Esophagus muscularis mucosa (tissue), 4 donors: ENCODE results near the gene RAB17. TPM values are rescaled to one million over a fixed set of nuclear protein-coding genes. Genes with fewer than 3 reads are reported as not detected.
"Not testable (repeated sequence)": the region's sequence is repeated elsewhere in the genome, so short reads cannot be mapped to it uniquely, and the experiment has no call there.

Source experiments
- DNase-seq: peaks from one replicate; pipeline ENCODE4 v3.0.0-alpha.2; 2017; ENCODE audit errors: extremely low spot score
- H3K27ac ChIP-seq, 4 donors: fragments of 200-600 bp; sonication (generic); replicated peaks in 1 of 4; 1 replicate in 3 of 4; 2 replicates in 1 of 4; pipeline ENCODE4 v1.5.1; 2016 to 2019; ENCODE audit warnings: mild to moderate bottlenecking in 1 of 4
- H3K27me3 ChIP-seq, 4 donors: fragments of 200-600 bp; sonication (generic); one replicate each; pipeline versions ENCODE4 v1.5.1 to v1.6.0; 2016 to 2019
- H3K36me3 ChIP-seq, 4 donors: fragments of 200-600 bp; sonication (generic); one replicate each; pipeline ENCODE4 v1.5.1; 2016 to 2019
- H3K4me1 ChIP-seq, 4 donors: fragments of 200-600 bp; sonication (generic); one replicate each; pipeline ENCODE4 v1.5.1; 2016 to 2019
- H3K4me3 ChIP-seq, 4 donors: fragments of 200-600 bp; sonication (generic); 1 replicate in 2 of 4; 2 replicates in 2 of 4; pipeline ENCODE4 v1.5.1; 2016 to 2019; ENCODE audit warnings: mild to moderate bottlenecking in 4 of 4, moderate library complexity in 1 of 4
- H3K9me3 ChIP-seq, 4 donors: fragments of 200-600 bp; sonication (generic); 1 replicate in 3 of 4; 2 replicates in 1 of 4; pipeline ENCODE4 v1.5.1; 2016 to 2019
- CTCF ChIP-seq, 3 experiments: fragments of 200-600 bp in 2 of 3; fragments of 450-650 bp in 1 of 3; sonication (generic) in 2 of 3; IDR thresholded peaks; one replicate each; pipeline ENCODE4 v1.5.1; 2017 to 2019; ENCODE audit warnings: antibody characterized with exemption in 3 of 3, mild to moderate bottlenecking in 2 of 3, moderate library complexity in 1 of 3
- EP300 ChIP-seq: sonication (generic); formaldehyde crosslinking; IDR thresholded peaks from one replicate; pipeline ENCODE4 v1.6.1; 2017; ENCODE audit warnings: antibody characterized with exemption
- POLR2A ChIP-seq: fragments of 450-650 bp; IDR thresholded peaks from one replicate; pipeline ENCODE4 v1.6.1; 2017; ENCODE audit warnings: antibody characterized with exemption, moderate library complexity, mild to moderate bottlenecking, low read depth
- POLR2AphosphoS5 ChIP-seq, 2 donors: sonication (generic); formaldehyde crosslinking; IDR thresholded peaks; one replicate each; pipeline ENCODE4 v1.6.1; 2017; ENCODE audit warnings: antibody characterized with exemption in 2 of 2
- WGBS: methylation state at CpG from one replicate; pipeline ENCODE4 v1.1.5; 2018; 5-methylcytosine and 5-hydroxymethylcytosine counted together
- intact Hi-C: fragments of 100-400 bp; cut with DNase I; formaldehyde crosslinking; loops from one replicate; pipeline ENCODE4 v1.15.1; 2023
- total RNA-seq, 4 donors: library from RNA; depleted of rRNA; stranded (reverse); fragments of >200 nt; gene quantifications; one replicate each; pipeline versions ENCODE4 v1.1.0 to v1.2.1, GENCODE V29; 2016

Gene RAB17
- total RNA-seq, 4 donors from 2014 or later, result 0.83 to 3.7 (median 1.4) TPM

- H3K4me1 ChIP-seq, result peaks cover 41 to 54% (median 46%) of the 10 kb centered on the region in 4 donors
- peak overlapping the region; percentile 34 to 85 (median 80) for H3K27ac ChIP-seq
- DNase-seq, result no peak
- H3K4me3 ChIP-seq, result no peak overlapping the region
- H3K9me3 ChIP-seq, result no peaks in the 10 kb centered on the region
- WGBS, result 92% methylated on average over 14 of the region's 14 CpGs
- intact Hi-C loops, result no loop called here
- no peaks in the 10 kb centered on the region for H3K27me3 ChIP-seq
- TF ChIP-seq POLR2A, result no peak
- TF ChIP-seq EP300, result no peak
- TF ChIP-seq CTCF (IDR thresholded peaks at IDR 0.05), result no peak
- TF ChIP-seq POLR2AphosphoS5 (IDR thresholded peaks at IDR 0.05), result no peak
- H3K36me3 ChIP-seq, result no peaks in the 10 kb centered on the region
Measured at GRCh38 chr2:237598468-237599208, 8.1 kb upstream of the RAB17 start.

- H3K4me1 ChIP-seq, result peaks cover 41 to 55% (median 50%) of the 10 kb centered on the region in 4 donors
- H3K9me3 ChIP-seq, result no peaks in the 10 kb centered on the region
- WGBS, result 92% methylated on average over 29 of the region's 29 CpGs
- H3K27me3 ChIP-seq, result no peaks in the 10 kb centered on the region
- intact Hi-C loops, result no loop called here
- DNase-seq, result no peak
- no peak overlapping the region for H3K4me3 ChIP-seq
- H3K27ac ChIP-seq, result peak overlapping the region; percentile 21 to 50 (median 28)
- no peaks in the 10 kb centered on the region for H3K36me3 ChIP-seq
- no peak for TF ChIP-seq EP300
- TF ChIP-seq CTCF (IDR thresholded peaks at IDR 0.05), result no peak
- no peak for TF ChIP-seq POLR2AphosphoS5 (IDR thresholded peaks at IDR 0.05)
Measured at GRCh38 chr2:237597196-237598145, 6.9 kb upstream of the RAB17 start.

GRCh38 chr2:237596520-237597195, 6.1 kb upstream of the RAB17 start:
- no peak for DNase-seq
- Histone ChIP-seq H3K27ac (peak overlapping the region; percentile 21 to 78 (median 45)), H3K4me1 (peaks cover 38 to 60% (median 51%) of the 10 kb centered on the region in 4 donors), H3K36me3 (no peaks in the 10 kb centered on the region), H3K27me3 (no peaks in the 10 kb centered on the region), H3K4me3 (no peak overlapping the region), H3K9me3 (no peaks in the 10 kb centered on the region)
- TF ChIP-seq EP300, result no peak
- no peak for TF ChIP-seq POLR2A
- TF ChIP-seq POLR2AphosphoS5 (IDR thresholded peaks at IDR 0.05), result no peak
- no peak for TF ChIP-seq CTCF (IDR thresholded peaks at IDR 0.05)
- 82% methylated on average over 11 of the region's 13 CpGs for WGBS
- intact Hi-C loops, result no loop called here

GRCh38 chr2:237595829-237596519, 5.4 kb upstream of the RAB17 start:
- H3K36me3 ChIP-seq, DNase-seq, H3K9me3 ChIP-seq, intact Hi-C loops, H3K4me3 ChIP-seq, H3K27me3 ChIP-seq: not testable (repeated sequence)
- Histone ChIP-seq H3K4me1 (peaks cover 32 to 65% (median 55%) of the 10 kb centered on the region in 4 donors), H3K27ac (peak overlapping the region; percentile 78 to 85 (median 82))
- 95% methylated on average over 5 of the region's 5 CpGs for WGBS
